HEK293 (cell line): Measurements from ENCODE around the gene C19orf25.

Experiments used
- CTCF ChIA-PET: fragments of 350-600 bp; formaldehyde crosslinking; extraction: SDS; loops from one replicate; lab custom pipeline; 2021; ENCODE audit warnings: antibody characterized with exemption; lab: Yijun Ruan, JAX
- POLR2A ChIA-PET: fragments of 300-600 bp; formaldehyde crosslinking; extraction: SDS; loops from one replicate; lab custom pipeline; 2020; ENCODE audit warnings: antibody characterized with exemption, inconsistent platforms; lab: Yijun Ruan, JAX
- H3K27ac ChIP-seq: fragments of 200-500 bp; sonication (Bioruptor generic); 2 replicates; pipeline ENCODE4 v1.5.1; 2014; ENCODE audit warnings: low read depth, low read length, control low read depth, inconsistent platforms; ENCODE audit errors: extremely low read depth
- H3K36me3 ChIP-seq, 2 experiments: fragments of 200-500 bp in 1 of 2; sonication (Bioruptor generic) in 1 of 2; 1 replicate in 1 of 2; 2 replicates in 1 of 2; pipeline ENCODE4 v1.5.1; 2014 to 2017; ENCODE audit warnings: inconsistent platforms in 2 of 2, low read length in 2 of 2; ENCODE audit not compliant: control insufficient read depth in 2 of 2, insufficient read depth in 1 of 2
- H3K4me1 ChIP-seq: fragments of 200-500 bp; sonication (Bioruptor generic); 2 replicates; pipeline ENCODE4 v1.5.1; 2014; ENCODE audit warnings: mild to moderate bottlenecking, low read length, inconsistent platforms; ENCODE audit not compliant: control insufficient read depth, insufficient read depth
- H3K4me3 ChIP-seq: 2 replicates; pipeline ENCODE4 v1.5.1; 2011; ENCODE audit warnings: low read depth, mild to moderate bottlenecking, control low read depth, low read length, moderate library complexity
- H3K9me3 ChIP-seq: fragments of 200-500 bp; sonication (Bioruptor generic); 2 replicates; pipeline ENCODE4 v1.5.1; 2014; ENCODE audit warnings: low read depth, low read length, inconsistent platforms; ENCODE audit not compliant: control insufficient read depth, insufficient read depth
- EGR2 ChIP-seq: fragments of 450-650 bp; formaldehyde crosslinking; IDR thresholded peaks from 2 replicates; pipeline ENCODE4 v1.5.1; 2016; ENCODE audit warnings: low read depth, missing biosample characterization, missing genetic modification characterization
- GLIS2 ChIP-seq: fragments of 450-650 bp; formaldehyde crosslinking; IDR thresholded peaks from 2 replicates; pipeline ENCODE4 v1.5.1; 2016; ENCODE audit warnings: missing biosample characterization, missing genetic modification characterization
- KLF9 ChIP-seq: fragments of 450-650 bp; formaldehyde crosslinking; IDR thresholded peaks from 2 replicates; pipeline ENCODE4 v1.5.1; 2016; ENCODE audit warnings: missing biosample characterization, missing genetic modification characterization, low read depth
- MYNN ChIP-seq: fragments of 450-650 bp; formaldehyde crosslinking; IDR thresholded peaks from 2 replicates; pipeline ENCODE4 v1.5.1; 2016; ENCODE audit warnings: missing biosample characterization, missing genetic modification characterization, borderline replicate concordance
- REST ChIP-seq: fragments of 450-650 bp; formaldehyde crosslinking; IDR thresholded peaks from 2 replicates; pipeline ENCODE4 v1.5.1; 2016; ENCODE audit warnings: missing biosample characterization, missing genetic modification characterization
- TRIM28 ChIP-seq: IDR thresholded peaks from 2 replicates; pipeline ENCODE4 v1.6.1; 2011; ENCODE audit warnings: low read length, control low read depth, borderline replicate concordance
- ZBTB20 ChIP-seq: fragments of 450-650 bp; formaldehyde crosslinking; IDR thresholded peaks from 2 replicates; pipeline ENCODE4 v1.5.1; 2016; ENCODE audit warnings: missing biosample characterization, missing genetic modification characterization
- ZBTB7A ChIP-seq: fragments of 450-650 bp; formaldehyde crosslinking; IDR thresholded peaks from 2 replicates; pipeline ENCODE4 v1.5.1; 2016; ENCODE audit warnings: low read depth, missing biosample characterization, missing genetic modification characterization
- ZEB2 ChIP-seq: fragments of 450-650 bp; formaldehyde crosslinking; IDR thresholded peaks from 2 replicates; pipeline ENCODE4 v1.5.1; 2016; ENCODE audit warnings: missing biosample characterization, missing genetic modification characterization
- ZNF138 ChIP-seq: fragments of 450-650 bp; formaldehyde crosslinking; IDR thresholded peaks from 2 replicates; pipeline ENCODE4 v1.5.1; 2016; ENCODE audit warnings: missing biosample characterization, missing genetic modification characterization, borderline replicate concordance
- ZNF157 ChIP-seq: fragments of 450-650 bp; formaldehyde crosslinking; IDR thresholded peaks from 2 replicates; pipeline ENCODE4 v1.5.1; 2016; ENCODE audit warnings: missing biosample characterization, missing genetic modification characterization
- ZNF169 ChIP-seq: fragments of 450-650 bp; formaldehyde crosslinking; IDR thresholded peaks from 2 replicates; pipeline ENCODE4 v1.5.1; 2016; ENCODE audit warnings: missing biosample characterization, missing genetic modification characterization
- ZNF175 ChIP-seq: fragments of 450-650 bp; formaldehyde crosslinking; IDR thresholded peaks from 2 replicates; pipeline ENCODE4 v1.5.1; 2016; ENCODE audit warnings: missing biosample characterization, missing genetic modification characterization
- ZNF184 ChIP-seq: fragments of 450-650 bp; IDR thresholded peaks from 2 replicates; pipeline ENCODE4 v1.5.1; 2018; ENCODE audit warnings: missing biosample characterization, mild to moderate bottlenecking, missing genetic modification characterization
- ZNF19 ChIP-seq: fragments of 450-650 bp; formaldehyde crosslinking; IDR thresholded peaks from 2 replicates; pipeline ENCODE4; 2016; ENCODE audit warnings: missing biosample characterization, missing genetic modification characterization, low read depth
- ZNF292 ChIP-seq: fragments of 450-650 bp; formaldehyde crosslinking; IDR thresholded peaks from 2 replicates; pipeline ENCODE4 v1.5.1; 2016; ENCODE audit warnings: low read depth, missing biosample characterization, missing genetic modification characterization, borderline replicate concordance
- ZNF324 ChIP-seq: fragments of 450-650 bp; formaldehyde crosslinking; IDR thresholded peaks from 2 replicates; pipeline ENCODE4 v1.5.1; 2016; ENCODE audit warnings: missing biosample characterization, missing genetic modification characterization
- ZNF335 ChIP-seq: fragments of 450-650 bp; formaldehyde crosslinking; conservative IDR thresholded peaks from 2 replicates; pipeline ENCODE4 v1.5.1; 2016; ENCODE audit warnings: missing biosample characterization, missing genetic modification characterization
- ZNF391 ChIP-seq: fragments of 450-650 bp; formaldehyde crosslinking; IDR thresholded peaks from 2 replicates; pipeline ENCODE4 v1.5.1; 2016; ENCODE audit warnings: low read depth, missing biosample characterization, missing genetic modification characterization, borderline replicate concordance
- ZNF398 ChIP-seq: fragments of 450-650 bp; formaldehyde crosslinking; IDR thresholded peaks from 2 replicates; pipeline ENCODE4 v1.5.1; 2017; ENCODE audit warnings: missing biosample characterization, missing genetic modification characterization
- ZNF426 ChIP-seq: fragments of 450-650 bp; formaldehyde crosslinking; IDR thresholded peaks from 2 replicates; pipeline ENCODE4 v1.5.1; 2017; ENCODE audit warnings: missing biosample characterization, missing genetic modification characterization, mild to moderate bottlenecking, inconsistent platforms, moderate library complexity
- ZNF501 ChIP-seq: fragments of 450-650 bp; formaldehyde crosslinking; IDR thresholded peaks from 2 replicates; pipeline ENCODE4 v1.5.1; 2016; ENCODE audit warnings: missing biosample characterization, missing genetic modification characterization
- ZNF548 ChIP-seq: fragments of 450-650 bp; formaldehyde crosslinking; IDR thresholded peaks from 2 replicates; pipeline ENCODE4 v1.5.1; 2016; ENCODE audit warnings: missing biosample characterization, missing genetic modification characterization
- ZNF555 ChIP-seq: fragments of 450-650 bp; formaldehyde crosslinking; conservative IDR thresholded peaks from 2 replicates; pipeline ENCODE4 v1.5.1; 2017; ENCODE audit warnings: missing biosample characterization, mild to moderate bottlenecking, missing genetic modification characterization, inconsistent platforms
- ZSCAN18 ChIP-seq: fragments of 450-650 bp; formaldehyde crosslinking; IDR thresholded peaks from 2 replicates; pipeline ENCODE4 v1.5.1; 2016; ENCODE audit warnings: missing biosample characterization, missing genetic modification characterization
- ZXDB ChIP-seq: fragments of 450-650 bp; formaldehyde crosslinking; IDR thresholded peaks from 2 replicates; pipeline ENCODE4 v1.5.1; 2016; ENCODE audit warnings: missing biosample characterization, missing genetic modification characterization

Gene C19orf25

GRCh38 chr19:1489463-1490310 is 10.7 kb upstream of the C19orf25 start (continued):
- TF ChIP-seq ZBTB20 (tag by site-specific recombination), result no peak; the same call in 1 of the 2 replicates
- peak; percentile 65 for TF ChIP-seq ZNF398
- peak; percentile 14; the same call in 1 of the 2 replicates for TF ChIP-seq GLIS2 (tag by site-specific recombination)
- peak; percentile 65; the same call in 1 of the 2 replicates for TF ChIP-seq ZNF501
- no peak for TF ChIP-seq ZNF292
- TF ChIP-seq REST (tag by site-specific recombination), result no peak
- TF ChIP-seq ZNF335 (tag by site-specific recombination), result peak; percentile 74; the same call in 1 of the 2 replicates
- TF ChIP-seq ZNF324, result no peak

GRCh38 chr19:1488282-1488601 is 9.2 kb upstream of the C19orf25 start:
- Histone ChIP-seq H3K4me1 (peaks cover 5% of the 10 kb centered on the region), H3K4me3 (no peak overlapping the region), H3K36me3 (no peaks in the 10 kb centered on the region; a peak in 1 of 3 replicates), H3K27ac (no peak overlapping the region), H3K9me3 (no peaks in the 10 kb centered on the region)
- TF ChIP-seq ZXDB (tag by site-specific recombination), result no peak
- TF ChIP-seq ZNF19, result no peak
- no peak for TF ChIP-seq ZNF548 (tag by site-specific recombination)
- ChIA-PET POLR2A (no interaction called here), CTCF (no interaction called here)

GRCh38 chr19:1487576-1488281 is 8.7 kb upstream of the C19orf25 start:
- H3K36me3 ChIP-seq, result no peaks in the 10 kb centered on the region; a peak in 1 of 3 replicates
- no peak overlapping the region for H3K4me3 ChIP-seq
- POLR2A ChIA-PET, result no interaction called here
- CTCF ChIA-PET, result no interaction called here
- H3K9me3 ChIP-seq, result no peaks in the 10 kb centered on the region
- H3K4me1 ChIP-seq, result peaks cover 5% of the 10 kb centered on the region
- H3K27ac ChIP-seq, result no peak overlapping the region
- no peak for TF ChIP-seq TRIM28
- TF ChIP-seq KLF9, result no peak
- no peak for TF ChIP-seq MYNN (tag by site-specific recombination)
- no peak for TF ChIP-seq ZSCAN18 (tag by site-specific recombination)
- no peak for TF ChIP-seq ZEB2 (tag by site-specific recombination)
- TF ChIP-seq ZBTB7A (tag by site-specific recombination), result no peak
- TF ChIP-seq ZNF169 (tag by site-specific recombination), result no peak
- TF ChIP-seq ZNF138 (tag by site-specific recombination), result no peak
- no peak for TF ChIP-seq EGR2
- TF ChIP-seq ZNF426, result no peak
- TF ChIP-seq ZNF175 (tag by site-specific recombination), result no peak
- no peak for TF ChIP-seq ZNF555
- no peak for TF ChIP-seq ZNF157 (tag by site-specific recombination)
- no peak for TF ChIP-seq ZNF184 (tag by site-specific recombination)
- TF ChIP-seq ZNF391 (tag by site-specific recombination), result no peak
